ENCODE data around the gene AAMDC.

AAMDC gene

DNA sequence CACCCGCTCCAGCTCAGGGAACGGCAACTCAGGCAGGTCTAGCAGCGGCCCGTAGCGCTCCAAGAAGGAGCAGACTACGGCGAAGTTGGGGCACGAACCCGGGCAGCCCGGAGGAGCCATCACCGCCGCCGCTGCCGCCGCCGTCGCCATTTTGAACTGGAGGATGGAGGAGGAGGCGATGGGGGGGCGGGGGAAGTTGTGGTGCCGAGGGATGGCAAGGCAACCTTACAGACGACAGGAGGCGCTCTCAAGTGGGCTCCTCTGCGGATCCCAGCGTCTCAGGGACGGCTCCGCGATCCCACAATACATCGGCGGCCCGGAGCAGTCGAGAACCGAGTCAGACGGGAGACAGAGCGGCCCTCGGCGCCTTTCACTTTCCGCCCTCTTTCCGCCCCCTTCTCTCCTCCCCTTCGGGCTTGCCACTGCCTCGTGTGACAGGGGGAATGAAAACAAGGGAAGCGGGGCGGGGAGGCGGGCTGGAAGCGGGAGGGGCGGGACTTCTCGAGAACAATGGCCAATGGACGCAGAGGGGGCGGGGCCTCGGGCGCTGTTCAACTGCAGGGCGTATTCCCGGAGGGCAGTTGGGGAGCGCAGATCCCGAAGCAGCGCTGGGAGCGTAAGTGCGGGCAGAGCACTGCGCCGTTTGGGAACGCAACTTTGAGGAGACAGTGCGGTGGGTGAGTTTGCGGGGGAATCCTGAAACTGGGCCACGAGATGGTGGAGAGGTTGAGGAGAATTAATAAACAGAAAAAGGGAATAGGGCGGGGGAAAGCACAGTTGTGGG, at the start of gene AAMDC, which contains the start of gene RSF1:
Gene AAMDC (plus strand): TSS at position 580 of the 784 bp plus-strand sequence. CDS start 21,353 bp downstream, outside the sequence.
Gene RSF1 (minus strand): TSS at position 158 of the 784 bp plus-strand sequence. CDS start 8 bp downstream, at position 150.
- peak; percentile 99 for DNase-seq

DNA sequence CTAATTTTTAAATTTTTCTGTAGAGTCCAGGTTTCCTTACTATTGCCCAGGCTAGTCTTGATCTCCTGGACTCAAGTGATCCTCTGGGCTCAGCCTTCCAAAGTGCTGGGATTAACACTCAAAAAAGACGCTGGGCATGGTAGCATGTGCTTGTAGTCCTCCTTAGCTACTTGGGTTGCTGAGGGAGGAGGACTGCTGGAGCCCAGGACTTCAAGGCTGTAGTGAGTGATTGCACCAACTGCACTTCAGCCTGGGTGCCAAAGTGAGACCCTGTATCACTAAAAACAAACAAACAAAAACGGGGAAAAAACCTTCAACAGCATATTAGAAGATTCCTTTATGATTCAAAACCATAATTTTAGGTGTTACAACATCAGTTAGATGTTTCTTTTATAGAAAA, 45.0 kb upstream of the AAMDC start:
- no peak for DNase-seq

DNA sequence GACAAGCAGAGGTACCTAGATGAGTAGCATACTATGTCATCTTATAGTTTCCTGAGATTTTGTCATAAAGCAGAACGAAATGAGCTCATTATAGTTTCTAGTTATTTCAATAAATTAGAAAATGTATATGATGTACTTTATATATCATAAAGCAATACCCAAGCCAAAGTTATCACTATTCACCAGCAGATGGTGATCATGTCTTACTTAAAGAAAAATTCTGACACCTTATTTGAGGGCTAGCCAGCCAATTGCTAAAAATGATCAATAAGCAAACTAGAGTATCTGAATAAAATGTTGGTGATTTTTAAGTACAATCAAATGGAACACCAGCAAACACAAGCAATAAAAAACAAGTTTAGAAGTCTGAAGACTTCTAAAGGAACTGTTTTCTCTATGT, 44.5 kb upstream of the AAMDC start:
- DNase-seq = peak; percentile 68

DNA sequence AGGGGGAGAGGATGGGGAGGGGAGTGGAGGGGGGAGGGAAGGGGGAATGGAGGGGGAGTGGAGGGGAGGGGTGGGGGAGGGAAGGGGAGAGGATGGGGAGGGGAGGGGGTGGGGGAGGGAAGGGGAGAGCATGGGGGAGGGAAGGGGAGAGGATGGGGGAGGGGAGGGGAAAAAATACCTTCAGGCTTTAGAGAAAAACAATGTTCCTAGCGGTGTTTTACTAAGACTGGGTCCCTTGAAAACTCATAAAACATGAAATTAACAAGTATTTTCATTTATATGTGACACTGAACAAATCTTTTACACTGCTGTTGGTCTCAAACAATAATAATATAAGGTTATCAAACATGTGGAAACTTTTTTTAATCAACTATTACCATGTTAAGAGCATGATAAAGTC, 42.8 kb upstream of the AAMDC start:
- no peak for DNase-seq

DNA sequence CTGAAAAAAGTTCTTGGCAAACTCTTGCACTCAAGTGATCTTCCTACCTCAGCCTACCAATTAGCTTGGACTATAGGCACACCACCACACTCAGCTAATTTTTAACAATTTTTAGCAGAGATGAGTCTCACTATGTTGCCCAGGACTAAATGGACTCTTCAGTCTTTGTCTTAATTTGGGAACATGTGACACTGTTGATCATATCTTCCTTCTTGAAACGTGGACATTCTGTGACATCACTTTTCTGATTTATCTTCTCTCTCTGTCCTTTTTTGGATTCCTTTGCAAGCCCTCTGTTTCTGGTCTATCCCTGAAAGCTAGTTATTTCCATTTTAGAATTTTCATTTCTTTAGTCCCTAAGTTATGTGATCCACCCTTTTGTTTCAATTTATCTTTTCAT, 42.4 kb upstream of the AAMDC start:
- DNase-seq = no peak

DNA sequence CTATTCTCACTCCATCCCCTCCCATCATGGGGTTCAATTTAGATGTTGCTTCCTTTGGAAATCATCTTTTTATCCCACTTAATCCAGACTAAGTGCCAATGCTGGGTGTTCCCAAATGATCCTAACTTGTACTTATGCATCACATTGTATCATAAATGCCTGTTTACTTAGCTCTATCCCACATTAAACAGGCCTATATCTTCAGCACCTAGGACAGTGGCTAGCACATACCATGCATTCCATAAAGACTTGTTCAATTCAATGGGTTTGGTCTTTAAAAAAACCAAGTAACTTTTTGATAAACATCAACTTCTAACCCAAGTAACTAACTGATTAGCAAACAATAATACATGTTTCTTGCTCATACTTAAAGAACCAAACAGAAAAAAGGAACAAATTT, 41.0 kb upstream of the AAMDC start:
- peak; percentile 59 for DNase-seq

DNA sequence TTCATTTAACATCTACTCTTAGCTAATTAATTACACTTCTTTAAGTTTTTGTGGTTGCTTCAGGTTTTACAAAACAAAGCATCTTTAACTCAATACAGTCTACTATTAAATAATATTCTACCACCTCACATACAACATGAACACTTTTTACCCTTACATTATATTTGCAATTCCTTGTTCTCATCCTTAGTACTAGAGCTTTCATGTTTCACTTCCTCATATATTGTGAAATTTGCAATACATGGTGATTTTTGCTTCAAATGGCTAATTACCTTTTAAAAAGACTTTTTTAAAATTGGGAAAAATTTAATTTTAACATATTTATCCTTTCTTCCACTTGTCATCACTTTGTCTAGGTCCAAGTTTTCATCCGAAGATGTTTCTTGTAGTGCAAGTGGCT, 37.9 kb upstream of the AAMDC start:
- no peak for DNase-seq

DNA sequence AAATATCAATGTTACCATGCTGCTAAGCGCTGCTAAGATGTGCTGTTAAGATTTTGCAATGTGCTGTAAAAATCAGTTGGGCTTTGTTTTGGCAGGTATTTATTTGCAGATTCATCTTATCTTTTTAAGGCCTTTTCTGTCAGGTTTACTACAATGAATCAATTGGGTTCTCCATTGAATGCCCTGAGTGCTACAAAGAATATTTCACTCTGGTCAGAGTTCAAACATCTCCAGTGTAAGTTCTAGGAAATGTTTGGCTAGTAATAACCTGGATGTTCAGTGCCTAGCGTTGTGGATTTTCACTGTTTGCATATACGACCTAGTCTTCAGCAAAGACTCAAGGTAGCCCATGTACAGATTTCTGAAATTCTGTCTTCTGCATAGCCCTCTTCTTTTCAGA, 36.4 kb upstream of the AAMDC start:
- no peak for DNase-seq

DNA sequence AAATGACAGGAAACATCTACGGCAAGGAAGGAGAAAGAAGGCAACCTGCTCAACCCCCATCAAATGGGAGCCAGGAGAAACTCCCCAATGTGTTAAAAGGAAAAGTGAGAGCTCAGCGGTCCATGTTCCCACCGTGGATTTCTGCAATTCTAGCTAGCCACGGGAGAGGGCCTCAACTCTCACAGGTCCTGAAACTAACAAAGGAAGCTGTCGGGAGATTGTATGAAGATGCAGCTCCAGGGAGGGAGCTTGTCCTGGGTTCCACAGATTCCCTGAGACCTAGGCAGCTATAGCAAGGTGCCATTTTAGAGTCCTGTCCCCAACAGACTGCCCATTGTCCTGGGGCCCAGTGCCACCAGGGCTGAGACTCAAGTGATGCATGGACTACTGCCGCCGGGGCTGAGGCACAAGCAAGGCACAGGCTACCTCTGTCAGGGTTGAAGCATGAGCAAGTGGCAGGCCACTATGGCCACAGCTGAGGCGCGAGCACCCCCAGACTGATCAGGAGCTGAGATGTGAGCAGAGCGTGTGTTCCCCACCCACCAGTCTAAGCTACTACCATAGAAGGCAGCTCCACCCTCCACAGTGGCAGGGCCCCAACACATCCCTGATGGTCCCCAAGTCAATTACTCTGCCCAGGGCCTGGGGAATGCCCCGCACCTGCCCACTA, 31.7 kb upstream of the AAMDC start:
- no peak for DNase-seq

DNA sequence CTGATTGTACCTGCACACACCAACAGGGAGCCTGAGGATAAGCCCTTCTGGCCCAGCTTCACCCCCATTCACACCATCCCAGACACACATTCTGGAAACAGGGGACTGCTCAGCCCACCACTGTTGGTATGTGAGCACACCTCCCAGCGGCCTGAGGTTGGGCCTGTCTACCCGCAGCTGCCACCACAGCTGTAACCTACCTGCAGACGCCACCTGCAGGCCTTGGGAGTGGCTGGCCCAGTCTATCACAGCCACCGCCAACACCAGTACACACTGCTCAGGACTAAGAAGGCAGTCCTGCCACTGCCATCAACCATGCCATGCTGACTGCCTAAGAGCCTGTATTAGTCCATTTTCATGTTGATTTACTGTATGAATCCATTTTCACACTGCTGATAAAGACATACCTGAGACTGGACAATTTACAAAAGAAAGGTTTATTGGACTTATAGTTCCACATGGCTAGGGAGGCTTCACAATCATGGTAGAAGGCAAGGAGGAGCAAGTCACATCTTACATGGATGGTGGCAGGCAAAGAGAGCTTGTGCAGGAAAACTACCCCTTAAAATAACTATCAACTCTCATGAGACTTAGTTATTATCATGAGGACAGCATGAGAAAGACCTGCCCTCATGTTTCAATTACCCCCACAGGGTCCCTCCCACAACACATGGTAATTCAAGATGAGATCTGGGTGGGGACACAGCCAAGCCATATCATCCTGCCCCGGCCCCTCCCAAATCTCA, 31.0 kb upstream of the AAMDC start:
- no peak for DNase-seq

DNA sequence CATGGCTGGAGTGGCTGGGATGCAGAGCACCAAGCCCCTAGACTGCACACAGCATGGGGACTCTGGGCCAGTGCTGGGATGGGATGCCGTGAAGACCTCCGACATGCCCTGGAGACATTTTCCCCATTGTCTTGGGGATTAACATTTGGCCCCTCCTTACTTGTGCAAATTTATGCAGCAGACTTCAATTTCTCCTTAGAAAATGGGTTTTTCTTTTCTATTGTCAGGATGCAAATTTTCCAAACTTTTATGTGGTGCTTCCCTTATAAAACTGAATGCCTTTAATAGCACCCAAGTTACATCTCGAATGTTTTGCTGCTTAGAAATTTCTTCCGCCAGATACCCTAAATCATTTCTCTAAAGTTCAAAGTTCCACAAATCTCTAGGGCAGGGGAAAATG, 29.6 kb upstream of the AAMDC start:
- DNase-seq = no peak

DNA sequence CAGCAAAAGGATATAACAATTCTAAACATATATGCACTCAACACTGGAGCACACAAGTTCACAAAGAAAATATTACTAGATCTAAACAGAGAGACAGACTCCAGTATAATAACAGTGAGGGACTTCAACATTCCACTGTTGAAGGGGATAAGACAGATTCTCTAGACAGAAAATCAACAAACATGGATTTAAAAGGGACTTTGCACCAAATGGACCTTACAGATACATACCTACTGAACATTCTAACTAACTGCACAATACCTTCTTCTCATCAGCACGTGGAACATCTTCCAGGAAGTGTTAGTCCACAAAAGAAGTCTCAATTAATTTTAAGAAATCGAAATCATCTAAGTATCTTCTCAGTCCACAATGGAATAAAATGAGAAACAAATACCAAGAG, 27.0 kb upstream of the AAMDC start:
- DNase-seq = no peak

DNA sequence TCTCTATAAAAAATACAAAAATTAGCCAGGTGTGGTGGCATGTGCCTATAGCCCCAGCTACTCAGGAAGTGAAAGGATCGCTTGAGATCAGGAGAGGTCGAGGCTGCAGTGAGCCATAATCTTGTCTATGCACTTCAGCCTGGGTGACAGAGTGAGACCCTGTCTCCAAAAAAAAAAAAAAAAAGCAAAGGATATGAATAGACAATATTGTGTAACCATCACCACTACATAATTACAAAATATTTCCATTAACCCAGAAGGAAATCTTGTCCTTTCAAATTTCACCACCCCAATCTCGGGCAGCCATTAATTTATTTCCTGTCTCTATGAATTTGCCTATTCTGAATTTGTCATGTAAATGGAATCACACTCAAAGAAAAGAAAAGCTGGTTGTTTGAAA, 21.6 kb upstream of the AAMDC start:
- no peak for DNase-seq

DNA sequence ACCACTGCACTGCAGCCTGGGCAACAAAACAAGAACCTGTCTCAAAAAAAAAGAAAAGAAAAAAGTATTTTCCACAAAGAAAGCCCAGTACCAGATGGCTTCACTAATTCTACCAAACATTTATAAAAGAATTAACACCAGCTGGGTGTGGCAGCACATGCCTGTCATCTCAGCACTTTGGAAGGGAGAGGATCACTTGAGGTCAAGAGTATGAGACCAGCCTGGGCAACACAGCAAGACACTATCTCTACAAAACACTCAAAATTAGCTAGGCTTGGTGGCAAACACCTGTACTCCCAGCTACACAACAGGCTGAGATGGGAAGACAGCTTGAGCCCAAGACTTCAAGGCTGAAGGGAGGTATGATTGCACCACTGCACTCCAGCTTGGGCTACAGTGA, 20.5 kb upstream of the AAMDC start:
- peak; percentile 44 for DNase-seq

DNA sequence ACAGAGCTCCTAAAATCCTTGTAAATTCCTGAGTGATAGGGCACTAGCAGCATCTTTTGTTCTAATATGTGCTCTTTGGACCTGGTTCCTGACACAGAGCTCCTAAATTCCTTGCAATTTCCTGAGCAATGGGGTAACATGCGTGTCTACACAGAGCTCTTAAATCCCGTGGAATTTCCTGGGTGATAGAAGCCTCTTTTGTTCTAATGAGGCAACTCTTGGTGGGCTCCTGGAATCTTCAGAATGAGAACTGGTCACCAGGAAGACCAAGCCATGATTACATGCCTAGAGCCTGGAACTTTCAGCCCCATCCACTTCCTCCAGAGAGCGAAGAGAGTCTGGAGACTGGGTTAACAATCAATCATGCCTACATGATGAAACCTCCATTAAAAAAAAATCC, 19.5 kb upstream of the AAMDC start:
- no peak for DNase-seq

DNA sequence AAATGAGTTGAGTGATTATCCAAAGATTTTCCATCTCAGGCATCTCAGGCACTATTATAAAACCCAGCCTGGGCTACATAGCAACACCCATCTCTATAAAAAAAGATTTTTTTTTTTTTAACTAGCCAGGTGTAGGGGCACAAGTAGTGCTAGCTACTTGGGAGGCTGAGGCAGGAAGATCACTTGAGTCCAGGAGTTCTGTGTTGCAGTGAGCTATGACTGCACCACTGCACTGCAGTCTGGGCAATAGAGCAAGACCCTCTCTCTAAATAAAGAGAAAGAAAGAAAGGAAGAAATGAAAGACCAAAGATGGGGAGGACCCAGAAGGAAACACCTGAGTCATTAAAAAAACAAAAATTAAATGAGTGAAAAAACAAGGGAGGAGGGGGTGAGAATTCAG, 14.5 kb upstream of the AAMDC start:
- no peak for DNase-seq

DNA sequence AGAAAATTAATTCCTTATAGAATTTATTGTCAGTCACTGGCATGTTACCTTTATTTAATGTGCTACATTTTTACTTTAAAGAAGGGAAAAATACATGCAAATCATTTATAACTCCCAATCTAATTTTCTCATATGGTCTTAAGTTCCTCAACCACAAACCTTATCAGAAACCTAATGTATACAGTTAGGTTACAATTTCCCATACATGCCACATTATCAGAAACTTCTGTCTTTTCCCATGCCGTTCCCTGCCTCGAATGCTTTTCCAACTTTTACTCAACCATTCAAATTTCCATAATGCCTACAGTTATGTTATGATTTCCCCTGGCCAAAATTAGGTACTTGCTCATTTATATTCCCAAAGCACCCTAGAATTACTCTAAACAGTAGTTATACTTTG, 14.0 kb upstream of the AAMDC start:
- peak; percentile 71 for DNase-seq

DNA sequence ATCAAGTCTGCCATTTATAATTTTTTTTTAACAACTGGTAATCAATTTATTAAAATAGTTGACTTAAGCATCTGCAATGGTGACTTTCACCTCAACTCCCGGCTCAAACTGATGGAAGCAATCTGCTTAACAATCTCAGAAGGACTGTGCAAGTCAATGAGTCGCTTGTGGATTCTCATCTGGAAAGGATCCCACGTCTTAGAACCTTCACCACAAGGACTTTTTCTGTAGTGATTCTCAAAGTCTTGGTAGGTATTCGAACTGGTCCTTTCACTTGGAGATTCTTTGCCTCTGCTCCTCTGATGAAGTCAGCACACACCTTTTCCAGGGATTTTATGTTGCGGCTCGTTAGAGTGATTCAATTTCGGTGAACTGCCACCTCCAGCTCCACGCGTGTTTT, 7.7 kb upstream of the AAMDC start:
- no peak for DNase-seq

DNA sequence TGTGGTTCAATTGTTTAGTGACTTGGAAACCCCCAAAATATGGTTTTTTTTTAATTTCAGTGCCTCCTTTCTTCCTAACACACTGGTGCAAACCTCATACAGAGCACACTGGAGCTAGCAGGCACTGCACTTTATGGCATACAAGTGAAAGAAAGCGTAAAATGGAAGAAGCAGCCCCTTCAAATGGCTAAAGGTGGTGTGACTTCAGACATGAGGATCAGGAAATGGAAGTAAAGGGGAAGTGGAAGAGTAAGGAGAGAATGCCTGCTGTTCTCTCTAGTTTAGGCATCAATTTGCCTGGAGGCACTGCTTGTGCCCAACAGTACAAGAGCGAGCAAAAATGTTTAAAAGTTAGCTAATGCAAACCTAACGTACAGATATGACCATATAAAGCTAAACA, 6.1 kb upstream of the AAMDC start:
- no peak for DNase-seq

DNA sequence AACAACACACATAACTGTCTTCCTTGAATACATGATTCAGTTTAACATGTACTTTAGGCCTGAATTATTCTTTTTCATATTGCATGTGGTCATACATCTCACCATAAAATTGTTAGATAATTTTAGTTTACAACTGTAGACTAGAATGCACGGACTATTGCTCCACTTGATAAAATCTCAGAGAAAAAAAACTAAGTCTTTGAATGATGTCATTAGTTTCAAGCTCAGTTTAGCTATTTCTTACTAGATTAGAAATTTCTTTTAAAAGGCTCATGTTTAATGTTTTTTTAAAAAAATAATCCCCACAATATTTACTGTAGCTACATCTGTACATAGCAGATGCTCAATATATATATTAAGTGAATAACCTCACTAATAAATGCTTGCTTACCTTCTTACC, 5.5 kb upstream of the AAMDC start:
- DNase-seq = no peak

DNA sequence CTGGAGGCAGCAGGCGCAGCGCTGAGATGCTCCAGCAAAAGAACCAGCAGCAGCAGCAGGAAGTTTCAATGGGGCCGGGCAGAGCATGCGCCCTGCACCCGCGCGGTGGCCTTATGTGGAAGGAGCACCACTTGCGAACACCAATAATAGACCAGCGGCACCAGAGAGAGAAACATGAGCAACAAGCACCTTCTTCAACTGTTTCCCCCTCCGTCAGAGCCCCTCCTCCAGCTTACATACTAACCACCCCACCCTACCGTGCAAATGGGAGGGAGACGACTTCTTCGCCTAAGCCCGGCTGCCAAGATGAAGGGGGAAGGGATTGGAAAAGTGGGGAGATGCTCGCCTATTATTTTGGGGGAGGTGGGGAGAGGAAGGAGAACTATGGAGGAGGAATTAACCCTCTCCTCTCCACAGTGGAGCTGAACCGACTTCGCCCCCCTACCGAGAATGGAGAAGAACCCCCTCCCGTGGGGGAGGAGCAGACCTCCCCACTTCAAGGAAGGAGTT, 1.5 kb upstream of the AAMDC start:
- peak; percentile 95 for DNase-seq

DNA sequence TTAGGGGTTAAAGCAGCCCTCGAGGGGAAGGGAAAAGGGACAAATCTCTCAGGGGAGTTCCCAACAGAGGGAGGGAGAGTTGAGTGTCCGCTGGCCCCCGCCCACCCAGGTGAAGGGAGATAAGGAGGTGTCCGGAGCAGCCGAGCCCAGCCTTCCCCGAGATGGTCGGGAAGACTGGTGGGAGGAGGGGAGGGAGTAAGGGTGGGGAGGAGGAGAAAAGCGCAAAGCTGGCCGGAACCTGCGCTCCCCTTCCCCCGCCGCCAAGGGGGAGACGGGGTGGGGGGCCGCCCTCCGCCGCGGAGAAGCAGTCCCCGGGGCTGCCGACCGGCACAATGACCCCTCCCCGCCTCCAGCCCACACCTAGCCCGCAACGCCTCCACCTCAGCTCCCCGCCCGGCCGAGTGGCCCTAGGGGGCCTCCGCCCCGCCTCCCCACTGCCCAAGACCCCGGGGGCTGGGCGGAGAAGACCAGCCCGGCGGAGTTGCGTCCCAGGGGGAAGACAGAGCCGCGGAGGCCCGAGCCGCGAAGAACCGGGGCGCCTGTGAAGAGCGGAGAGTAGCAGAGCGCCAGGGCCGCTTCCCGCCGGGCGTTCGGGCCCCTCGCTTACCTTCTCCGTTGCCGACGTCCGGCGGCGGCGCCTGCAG, 901 bp upstream of the AAMDC start:
- peak; percentile 64 for DNase-seq

DNA sequence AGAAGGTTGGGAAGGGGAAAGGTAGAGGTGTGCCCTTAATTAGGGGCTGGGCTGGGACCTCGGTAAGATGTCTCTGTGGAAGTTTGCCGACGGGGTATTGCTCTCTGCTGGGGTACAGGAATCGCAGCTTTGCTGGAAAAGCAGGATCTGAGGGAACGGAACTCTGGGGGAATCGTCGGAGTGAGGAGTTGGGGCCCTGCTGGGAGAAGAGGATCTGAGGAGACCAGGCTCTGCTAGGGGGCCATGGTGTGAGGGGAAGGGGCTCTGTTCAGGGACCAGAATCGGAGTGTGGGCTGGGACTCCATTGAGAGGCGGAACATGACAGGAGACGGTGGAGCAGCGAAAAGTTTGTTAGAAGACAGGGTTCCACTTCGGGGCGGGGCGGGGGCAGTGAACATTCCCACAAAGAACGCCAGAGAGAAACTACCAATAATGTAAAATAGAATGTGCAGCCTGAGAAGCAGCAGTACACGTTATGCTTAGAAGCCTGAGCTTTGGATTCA, 456 bp downstream of the AAMDC start:
- peak; percentile 35 for DNase-seq
